DMS53 treated with DMSO at 0.1 percent for 48 hours (cell line): ENCODE data around the gene BAZ2B.

Experiments used
- DNase-seq: peaks from one replicate; lab custom pipeline; 2025; ENCODE audit not compliant: unreplicated experiment; lab: John Stamatoyannopoulos, UW

Gene BAZ2B

GRCh38 chr2:159573846-159574606 is 42.3 kb downstream of the BAZ2B start:
- no peak for DNase-seq

GRCh38 chr2:159573294-159573693 is 43.1 kb downstream of the BAZ2B start:
- DNase-seq = no peak

GRCh38 chr2:159572459-159572858 is 43.9 kb downstream of the BAZ2B start:
- no peak for DNase-seq

GRCh38 chr2:159571540-159572260 is 44.6 kb downstream of the BAZ2B start:
- DNase-seq = no peak

- DNase-seq = no peak
Observed at GRCh38 chr2:159564081-159564480, 52.3 kb downstream of the BAZ2B start.

GRCh38 chr2:159562248-159562647 is 54.1 kb downstream of the BAZ2B start:
- no peak for DNase-seq

- no peak for DNase-seq
Observed at GRCh38 chr2:159561786-159562185, 54.6 kb downstream of the BAZ2B start.

GRCh38 chr2:159561242-159561641 is 55.1 kb downstream of the BAZ2B start:
- no peak for DNase-seq

- DNase-seq = no peak
Observed at GRCh38 chr2:159559034-159559433, 57.3 kb downstream of the BAZ2B start.

GRCh38 chr2:159558479-159558878 is 57.9 kb downstream of the BAZ2B start:
- no peak for DNase-seq

- no peak for DNase-seq
Observed at GRCh38 chr2:159557437-159558034, 58.8 kb downstream of the BAZ2B start.

- no peak for DNase-seq
Observed at GRCh38 chr2:159555651-159556392, 60.5 kb downstream of the BAZ2B start.

- DNase-seq = no peak
Observed at GRCh38 chr2:159553727-159554126, 62.6 kb downstream of the BAZ2B start.

- DNase-seq = no peak
Observed at GRCh38 chr2:159551806-159552205, 64.5 kb downstream of the BAZ2B start.

GRCh38 chr2:159550231-159550630 is 66.1 kb downstream of the BAZ2B start:
- DNase-seq = no peak

- DNase-seq = no peak
Observed at GRCh38 chr2:159549234-159549633, 67.1 kb downstream of the BAZ2B start.

GRCh38 chr2:159546716-159547430 is 69.5 kb downstream of the BAZ2B start:
- no peak for DNase-seq

- DNase-seq = no peak
Observed at GRCh38 chr2:159546039-159546438, 70.3 kb downstream of the BAZ2B start.

- DNase-seq = no peak
Observed at GRCh38 chr2:159545085-159545484, 71.3 kb downstream of the BAZ2B start.

- DNase-seq = no peak
Observed at GRCh38 chr2:159542101-159542500, 74.2 kb downstream of the BAZ2B start.

- DNase-seq = no peak
Observed at GRCh38 chr2:159539701-159540100, 76.6 kb downstream of the BAZ2B start.
